Measurements from ENCODE around the gene DGCR8.

DNA sequence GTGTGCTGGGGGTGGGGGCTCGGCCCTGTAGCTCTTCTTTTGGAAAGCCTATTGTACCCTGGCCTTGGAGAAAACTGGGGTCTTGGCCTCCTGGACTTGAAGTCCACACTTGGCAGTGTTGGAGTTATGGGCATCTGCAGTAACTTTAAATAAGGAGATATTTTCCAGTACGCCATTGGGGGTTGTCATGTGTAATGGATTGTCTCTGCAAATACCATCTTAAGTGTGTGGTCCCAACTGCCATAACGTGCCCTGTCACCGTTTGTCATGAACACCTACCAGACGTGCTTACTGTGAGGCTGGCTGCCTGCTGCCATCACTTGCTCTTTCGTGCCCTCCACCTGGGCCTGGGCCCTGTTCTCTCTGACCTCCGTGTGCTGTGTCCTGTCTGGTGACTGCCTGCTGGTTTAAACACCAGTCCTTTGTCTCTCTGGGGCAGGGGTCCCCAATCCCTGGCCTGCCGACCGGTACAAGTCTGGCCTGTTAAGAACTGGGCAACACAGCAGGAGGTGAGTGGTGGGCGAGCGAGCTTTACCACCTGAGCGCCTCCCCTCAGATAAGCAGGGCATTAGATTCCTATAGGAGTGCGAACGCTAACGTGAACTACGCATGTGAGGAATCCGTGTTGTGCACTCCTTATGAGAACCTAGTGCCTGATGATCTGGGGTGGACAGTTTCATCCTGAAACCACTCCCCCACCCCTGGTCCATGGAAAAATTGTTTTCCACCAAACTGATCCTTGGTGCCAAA is 48.0 kb downstream of the DGCR8 start:
- TF ChIP-seq FOXM1 (IDR thresholded peaks at IDR 0.05; ENCODE audit: borderline replicate concordance): no peak
- TF ChIP-seq, protein P1, sequence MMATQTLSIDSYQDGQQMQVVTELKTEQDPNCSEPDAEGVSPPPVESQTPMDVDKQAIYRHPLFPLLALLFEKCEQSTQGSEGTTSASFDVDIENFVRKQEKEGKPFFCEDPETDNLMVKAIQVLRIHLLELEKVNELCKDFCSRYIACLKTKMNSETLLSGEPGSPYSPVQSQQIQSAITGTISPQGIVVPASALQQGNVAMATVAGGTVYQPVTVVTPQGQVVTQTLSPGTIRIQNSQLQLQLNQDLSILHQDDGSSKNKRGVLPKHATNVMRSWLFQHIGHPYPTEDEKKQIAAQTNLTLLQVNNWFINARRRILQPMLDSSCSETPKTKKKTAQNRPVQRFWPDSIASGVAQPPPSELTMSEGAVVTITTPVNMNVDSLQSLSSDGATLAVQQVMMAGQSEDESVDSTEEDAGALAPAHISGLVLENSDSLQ (IDR thresholded peaks at IDR 0.05): no peak
- no peak for TF ChIP-seq LEF1 (IDR thresholded peaks at IDR 0.05; ENCODE audit: borderline replicate concordance)
- TF ChIP-seq NFRKB (IDR thresholded peaks at IDR 0.05): no peak
- TF ChIP-seq FOXK2 (IDR thresholded peaks at IDR 0.05): no peak
- no peak for TF ChIP-seq BHLHE40 (IDR thresholded peaks at IDR 0.05; ENCODE audit: borderline replicate concordance)
- no peak for TF ChIP-seq L3MBTL2 (conservative IDR thresholded peaks at IDR 0.05)
- TF ChIP-seq HDGF (IDR thresholded peaks at IDR 0.05; ENCODE audit: borderline replicate concordance): no peak
- no peak for TF ChIP-seq SP1 (IDR thresholded peaks at IDR 0.05)
- no peak for TF ChIP-seq SUZ12 (IDR thresholded peaks at IDR 0.05)
